Ascending aorta (tissue), 2 donors: ENCODE data around the gene VKORC1. TPM values are rescaled to one million over a fixed set of nuclear protein-coding genes. Genes with fewer than 3 reads are reported as not detected.

Source experiments
- DNase-seq, 2 donors: peaks; one replicate each; pipeline ENCODE4 v3.0.0-alpha.2; 2019; ENCODE audit warnings: low spot score in 2 of 2
- H3K27ac ChIP-seq, 2 donors: fragments of 200-600 bp; sonication (generic); one replicate each; pipeline ENCODE4 v1.5.1; 2016 to 2017; ENCODE audit warnings: mild to moderate bottlenecking in 1 of 2
- H3K27me3 ChIP-seq: fragments of 200-600 bp; sonication (generic); one replicate; pipeline ENCODE4 v1.5.1; 2017
- H3K36me3 ChIP-seq, 2 donors: fragments of 200-600 bp; sonication (generic); one replicate each; pipeline ENCODE4 v1.5.1; 2016
- H3K4me1 ChIP-seq, 2 donors: fragments of 200-600 bp; sonication (generic); one replicate each; pipeline ENCODE4 v1.5.1; 2016 to 2017; ENCODE audit warnings: mild to moderate bottlenecking in 1 of 2
- H3K4me3 ChIP-seq, 2 donors: fragments of 200-600 bp; sonication (generic); one replicate each; pipeline ENCODE4 v1.5.1; 2016 to 2017; ENCODE audit warnings: mild to moderate bottlenecking in 1 of 2
- H3K9me3 ChIP-seq, 2 donors: fragments of 200-600 bp; sonication (generic); one replicate each; pipeline ENCODE4 v1.5.1; 2016
- intact Hi-C: fragments of 100-400 bp; cut with DNase I; formaldehyde crosslinking; loops from one replicate; pipeline ENCODE4 v1.15.1; 2023
- total RNA-seq: library from RNA; depleted of rRNA; stranded (reverse); fragments of >200 nt; gene quantifications from one replicate; pipeline ENCODE4 v1.1.0, GENCODE V29; 2016
- TF ChIP-seq, protein P1 (sequence below), 3 experiments: fragments of 200-600 bp in 2 of 3; fragments of 450-650 bp in 1 of 3; sonication (generic) in 2 of 3; IDR thresholded peaks; one replicate each; pipeline ENCODE4 v1.5.1; 2016 to 2019; ENCODE audit warnings: antibody characterized with exemption in 3 of 3, mild to moderate bottlenecking in 1 of 3, moderate library complexity in 1 of 3

VKORC1 gene
- total RNA-seq, 1 donor from 2014 or later: 227 TPM

- Histone ChIP-seq H3K27me3 (no peaks in the 10 kb centered on the region), H3K4me1 (no peaks in the 10 kb centered on the region), H3K4me3 (no peak overlapping the region), H3K36me3 (no peaks in the 10 kb centered on the region), H3K9me3 (no peaks in the 10 kb centered on the region), H3K27ac (no peak overlapping the region)
- TF ChIP-seq, protein P1, sequence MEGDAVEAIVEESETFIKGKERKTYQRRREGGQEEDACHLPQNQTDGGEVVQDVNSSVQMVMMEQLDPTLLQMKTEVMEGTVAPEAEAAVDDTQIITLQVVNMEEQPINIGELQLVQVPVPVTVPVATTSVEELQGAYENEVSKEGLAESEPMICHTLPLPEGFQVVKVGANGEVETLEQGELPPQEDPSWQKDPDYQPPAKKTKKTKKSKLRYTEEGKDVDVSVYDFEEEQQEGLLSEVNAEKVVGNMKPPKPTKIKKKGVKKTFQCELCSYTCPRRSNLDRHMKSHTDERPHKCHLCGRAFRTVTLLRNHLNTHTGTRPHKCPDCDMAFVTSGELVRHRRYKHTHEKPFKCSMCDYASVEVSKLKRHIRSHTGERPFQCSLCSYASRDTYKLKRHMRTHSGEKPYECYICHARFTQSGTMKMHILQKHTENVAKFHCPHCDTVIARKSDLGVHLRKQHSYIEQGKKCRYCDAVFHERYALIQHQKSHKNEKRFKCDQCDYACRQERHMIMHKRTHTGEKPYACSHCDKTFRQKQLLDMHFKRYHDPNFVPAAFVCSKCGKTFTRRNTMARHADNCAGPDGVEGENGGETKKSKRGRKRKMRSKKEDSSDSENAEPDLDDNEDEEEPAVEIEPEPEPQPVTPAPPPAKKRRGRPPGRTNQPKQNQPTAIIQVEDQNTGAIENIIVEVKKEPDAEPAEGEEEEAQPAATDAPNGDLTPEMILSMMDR (IDR thresholded peaks at IDR 0.05): no peak
- intact Hi-C loops: no loop called here
- DNase-seq: peak in 1 of 2 donors; percentile 74
Measured at GRCh38 chr16:31052114-31052513, 42.5 kb downstream of the VKORC1 start.

DNA sequence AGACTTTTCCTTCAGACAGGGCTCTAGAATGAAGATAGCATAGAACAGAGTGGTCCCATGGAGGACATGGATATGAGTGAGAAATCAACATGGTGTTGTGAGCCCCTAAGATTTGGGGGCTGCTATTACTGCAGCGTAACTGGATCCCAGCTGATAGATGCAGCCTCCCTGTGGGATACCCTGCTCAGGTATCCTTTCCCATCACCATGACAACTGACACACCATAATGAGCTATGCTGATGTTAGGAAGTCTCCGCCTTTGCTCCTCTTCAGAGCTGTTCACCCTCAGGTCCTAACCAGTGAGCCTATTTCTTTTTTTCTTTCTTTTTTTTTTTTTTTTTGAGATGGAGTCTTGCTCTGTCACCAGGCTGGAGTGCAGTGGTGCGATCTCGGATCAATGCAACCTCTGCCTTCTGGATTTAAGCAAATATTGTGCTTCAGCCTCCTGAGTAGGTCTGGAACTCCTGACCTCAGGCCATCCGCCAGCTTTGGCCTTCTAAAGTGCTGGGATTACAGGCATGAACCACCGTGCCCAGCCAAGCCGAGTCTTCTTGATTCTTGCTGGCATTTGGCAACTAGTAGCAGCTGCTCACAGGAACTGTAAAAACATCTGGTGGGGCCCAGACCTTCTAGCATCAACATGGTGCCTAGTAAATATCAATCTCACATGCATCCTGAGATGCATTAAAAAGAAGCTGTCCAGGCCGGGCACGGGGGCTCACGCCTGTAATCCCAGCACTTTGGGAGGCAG, 44.1 kb downstream of the VKORC1 start:
- no peaks in the 10 kb centered on the region for H3K27me3 ChIP-seq
- H3K36me3 ChIP-seq: no peaks in the 10 kb centered on the region
- TF ChIP-seq, protein P1 (IDR thresholded peaks at IDR 0.05): no peak
- intact Hi-C loops: no loop called here
- H3K4me3 ChIP-seq: no peak overlapping the region
- no peak for DNase-seq
- no peaks in the 10 kb centered on the region for H3K4me1 ChIP-seq
- no peak overlapping the region for H3K27ac ChIP-seq
- no peaks in the 10 kb centered on the region for H3K9me3 ChIP-seq

- TF ChIP-seq, protein P1 (IDR thresholded peaks at IDR 0.05): no peak
- Histone ChIP-seq H3K4me3 (no peak overlapping the region), H3K27ac (no peak overlapping the region), H3K27me3 (no peaks in the 10 kb centered on the region), H3K4me1 (no peaks in the 10 kb centered on the region), H3K9me3 (no peaks in the 10 kb centered on the region), H3K36me3 (peaks cover 35 to 43% of the 10 kb centered on the region in 2 donors)
- intact Hi-C loops: no loop called here
- DNase-seq: no peak
Measured at GRCh38 chr16:31043898-31044481, 50.6 kb downstream of the VKORC1 start.

DNA sequence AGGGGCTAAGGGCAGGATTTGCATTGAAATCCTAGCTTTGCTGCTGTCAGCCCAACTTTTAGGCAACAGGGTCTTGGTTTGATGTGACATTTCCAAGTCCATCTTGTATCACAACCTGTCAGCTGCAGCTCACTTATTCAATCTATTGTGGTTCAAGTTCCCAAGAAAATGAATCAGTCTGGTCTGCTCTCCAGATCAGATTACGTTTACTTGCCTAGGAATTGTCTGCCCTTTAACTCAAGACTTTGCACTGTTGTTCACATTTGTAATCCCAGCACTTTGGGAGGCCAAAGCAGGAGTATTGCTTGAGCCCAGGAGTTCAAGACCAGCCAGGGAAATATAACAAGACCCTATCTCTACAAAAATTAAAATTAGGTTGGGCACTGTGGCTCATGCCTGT, 51.2 kb downstream of the VKORC1 start:
- intact Hi-C loops: no loop called here
- TF ChIP-seq, protein P1 (IDR thresholded peaks at IDR 0.05): no peak
- H3K36me3 ChIP-seq: peaks cover 41 to 49% of the 10 kb centered on the region in 2 donors
- no peaks in the 10 kb centered on the region for H3K4me1 ChIP-seq
- no peak overlapping the region for H3K4me3 ChIP-seq
- no peaks in the 10 kb centered on the region for H3K27me3 ChIP-seq
- no peaks in the 10 kb centered on the region for H3K9me3 ChIP-seq
- H3K27ac ChIP-seq: no peak overlapping the region
- DNase-seq: no peak

GRCh38 chr16:31042866-31043265, 51.7 kb downstream of the VKORC1 start:
- intact Hi-C loops: no loop called here
- no peak overlapping the region for H3K27ac ChIP-seq
- no peak overlapping the region for H3K4me3 ChIP-seq
- no peaks in the 10 kb centered on the region for H3K4me1 ChIP-seq
- H3K36me3 ChIP-seq: peaks cover 46 to 54% of the 10 kb centered on the region in 2 donors
- H3K27me3 ChIP-seq: no peaks in the 10 kb centered on the region
- TF ChIP-seq, protein P1 (IDR thresholded peaks at IDR 0.05): no peak
- DNase-seq: no peak
- H3K9me3 ChIP-seq: no peaks in the 10 kb centered on the region

Other genes starting within 250 kb of the VKORC1 start
- gene BCL7C, start 200.7 kb downstream of the VKORC1 start, total RNA-seq: 46.2 TPM
- gene CTF1, start 198.2 kb downstream of the VKORC1 start, total RNA-seq: 0.21 TPM
- 66.9 TPM for gene FBXL19, start 171.2 kb downstream of the VKORC1 start, total RNA-seq
- 39.0 TPM for gene ORAI3, start 145.7 kb downstream of the VKORC1 start, total RNA-seq
- gene SETD1A, start 137.0 kb downstream of the VKORC1 start, total RNA-seq: 8.3 TPM
- 35.2 TPM for gene HSD3B7, start 109.6 kb downstream of the VKORC1 start, total RNA-seq
- gene STX1B, start 84.2 kb downstream of the VKORC1 start, total RNA-seq: 2.0 TPM
- 79.1 TPM for gene STX4, start 61.2 kb downstream of the VKORC1 start, total RNA-seq
- 12.2 TPM for gene ZNF668, start 20.6 kb downstream of the VKORC1 start, total RNA-seq
- gene ZNF646, start 20.4 kb downstream of the VKORC1 start, total RNA-seq: 11.6 TPM
- 7.5 TPM for gene PRSS53, start 5.9 kb downstream of the VKORC1 start, total RNA-seq
- 85.8 TPM for gene BCKDK, start 13.6 kb upstream of the VKORC1 start, total RNA-seq
- gene KAT8, start 22.9 kb upstream of the VKORC1 start, total RNA-seq: 113 TPM
- not detected for gene PRSS8, start 40.9 kb upstream of the VKORC1 start, total RNA-seq
- gene PRSS36, start 55.3 kb upstream of the VKORC1 start, total RNA-seq: 1.4 TPM
- gene FUS, start 85.3 kb upstream of the VKORC1 start, total RNA-seq: 166 TPM
- 21.1 TPM for gene PYCARD, start 108.0 kb upstream of the VKORC1 start, total RNA-seq
- not detected for gene TRIM72, start 119.3 kb upstream of the VKORC1 start, total RNA-seq
- gene PYDC1, start 122.3 kb upstream of the VKORC1 start, total RNA-seq: not detected
- gene ITGAM, start 165.2 kb upstream of the VKORC1 start, total RNA-seq: 19.1 TPM